Eye (tissue), 1 donor: ENCODE measurements around the gene TP53I13.

ENCODE experiments used
- DNase-seq: peaks from one replicate; pipeline ENCODE4 v3.0.0-alpha.2; 2015

Gene TP53I13

GRCh38 chr17:29594519-29595090, 26.1 kb downstream of the TP53I13 start:
- DNase-seq = no peak

- DNase-seq = no peak
These were observed 26.8 kb downstream of the TP53I13 start for GRCh38 chr17:29595107-29595942.

GRCh38 chr17:29595943-29596774, 27.7 kb downstream of the TP53I13 start:
- no peak for DNase-seq

GRCh38 chr17:29596811-29597210, 28.3 kb downstream of the TP53I13 start:
- no peak for DNase-seq

- peak; percentile 40 for DNase-seq
These were observed 29.1 kb downstream of the TP53I13 start for GRCh38 chr17:29597361-29598172.

- DNase-seq = no peak
These were observed 34.7 kb downstream of the TP53I13 start for GRCh38 chr17:29603109-29603674.

- DNase-seq = no peak
These were observed 39.2 kb downstream of the TP53I13 start for GRCh38 chr17:29607557-29608195.

GRCh38 chr17:29608986-29609385, 40.5 kb downstream of the TP53I13 start:
- DNase-seq = no peak

- no peak for DNase-seq
These were observed 41.9 kb downstream of the TP53I13 start for GRCh38 chr17:29610395-29610794.

- no peak for DNase-seq
These were observed 43.0 kb downstream of the TP53I13 start for GRCh38 chr17:29611351-29612093.

GRCh38 chr17:29612094-29612403, 43.5 kb downstream of the TP53I13 start:
- DNase-seq = no peak

GRCh38 chr17:29612404-29613280, 44.1 kb downstream of the TP53I13 start:
- DNase-seq = no peak

- DNase-seq = peak; percentile 98
These were observed 44.9 kb downstream of the TP53I13 start for GRCh38 chr17:29613352-29613837.

- no peak for DNase-seq
These were observed 45.4 kb downstream of the TP53I13 start for GRCh38 chr17:29613856-29614255.

GRCh38 chr17:29614349-29615047, 46.0 kb downstream of the TP53I13 start:
- DNase-seq = peak; percentile 50

- no peak for DNase-seq
These were observed 46.5 kb downstream of the TP53I13 start for GRCh38 chr17:29615048-29615385.

GRCh38 chr17:29615492-29616299, 47.2 kb downstream of the TP53I13 start:
- DNase-seq = peak; percentile 93

- no peak for DNase-seq
These were observed 48.0 kb downstream of the TP53I13 start for GRCh38 chr17:29616300-29617048.
